ENCODE measurements around the gene KIAA1671.

GRCh38 chr22:25186140-25186539 is 233.6 kb downstream of the KIAA1671 start:
- no peak for TF ChIP-seq POLR2A (IDR thresholded peaks at IDR 0.05)
- no peak for TF ChIP-seq CTCF (IDR thresholded peaks at IDR 0.05)
